Measurements from ENCODE around the gene INTS1.

- TF ChIP-seq EP300 (IDR thresholded peaks at IDR 0.05): no peak
- TF ChIP-seq POLR2AphosphoS5 (IDR thresholded peaks at IDR 0.05): no peak
- TF ChIP-seq POLR2A (IDR thresholded peaks at IDR 0.05): no peak
- TF ChIP-seq, protein P1, sequence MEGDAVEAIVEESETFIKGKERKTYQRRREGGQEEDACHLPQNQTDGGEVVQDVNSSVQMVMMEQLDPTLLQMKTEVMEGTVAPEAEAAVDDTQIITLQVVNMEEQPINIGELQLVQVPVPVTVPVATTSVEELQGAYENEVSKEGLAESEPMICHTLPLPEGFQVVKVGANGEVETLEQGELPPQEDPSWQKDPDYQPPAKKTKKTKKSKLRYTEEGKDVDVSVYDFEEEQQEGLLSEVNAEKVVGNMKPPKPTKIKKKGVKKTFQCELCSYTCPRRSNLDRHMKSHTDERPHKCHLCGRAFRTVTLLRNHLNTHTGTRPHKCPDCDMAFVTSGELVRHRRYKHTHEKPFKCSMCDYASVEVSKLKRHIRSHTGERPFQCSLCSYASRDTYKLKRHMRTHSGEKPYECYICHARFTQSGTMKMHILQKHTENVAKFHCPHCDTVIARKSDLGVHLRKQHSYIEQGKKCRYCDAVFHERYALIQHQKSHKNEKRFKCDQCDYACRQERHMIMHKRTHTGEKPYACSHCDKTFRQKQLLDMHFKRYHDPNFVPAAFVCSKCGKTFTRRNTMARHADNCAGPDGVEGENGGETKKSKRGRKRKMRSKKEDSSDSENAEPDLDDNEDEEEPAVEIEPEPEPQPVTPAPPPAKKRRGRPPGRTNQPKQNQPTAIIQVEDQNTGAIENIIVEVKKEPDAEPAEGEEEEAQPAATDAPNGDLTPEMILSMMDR (IDR thresholded peaks at IDR 0.05): no peak
These were observed 13.4 kb downstream of the INTS1 start for GRCh38 chr7:1490837-1491236.

Measured in sigmoid colon (tissue), 4 donors.